HepG2 (cell line): Measurements from ENCODE around the gene ASXL1. TPM values are rescaled to one million over a fixed set of nuclear protein-coding genes. Genes with fewer than 3 reads are reported as not detected.

Source experiments
- ATF1 ChIP-seq: IDR thresholded peaks from 2 replicates; pipeline ENCODE4 v1.6.1; 2016; ENCODE audit warnings: mild to moderate bottlenecking, control low read depth
- EZH2 ChIP-seq: conservative IDR thresholded peaks from 2 replicates; pipeline ENCODE4 v1.6.1; 2012; ENCODE audit warnings: mild to moderate bottlenecking, low read depth, low read length, moderate library complexity
- KDM4B ChIP-seq: sonication (generic); formaldehyde crosslinking; IDR thresholded peaks from 2 replicates; pipeline ENCODE4 v1.4.0; 2020; ENCODE audit warnings: missing genetic modification reagents
- MIXL1 ChIP-seq: IDR thresholded peaks from 2 replicates; pipeline ENCODE4 v1.6.1; 2016
- ONECUT2 ChIP-seq: sonication (generic); formaldehyde crosslinking; IDR thresholded peaks from 2 replicates; pipeline ENCODE4 v1.4.0; 2020; ENCODE audit warnings: missing genetic modification reagents
- TGIF2 ChIP-seq: IDR thresholded peaks from 2 replicates; pipeline ENCODE4 v1.6.1; 2016; ENCODE audit warnings: control low read depth, missing compliant biosample characterization
- ZBTB20 ChIP-seq: sonication (generic); formaldehyde crosslinking; IDR thresholded peaks from 2 replicates; pipeline ENCODE4 v1.8.1; 2023; ENCODE audit warnings: missing genetic modification reagents, low read depth, mild to moderate bottlenecking, borderline replicate concordance
- ZBTB42 ChIP-seq: sonication (generic); formaldehyde crosslinking; IDR thresholded peaks from 2 replicates; pipeline ENCODE4 v1.5.0; 2020; ENCODE audit warnings: mild to moderate bottlenecking, missing genetic modification reagents
- ZNF138 ChIP-seq: sonication (generic); formaldehyde crosslinking; IDR thresholded peaks from 2 replicates; pipeline ENCODE4 v1.5.0; 2020; ENCODE audit warnings: mild to moderate bottlenecking, low read depth, missing genetic modification reagents
- ZNF205 ChIP-seq: IDR thresholded peaks from 2 replicates; pipeline ENCODE4 v1.6.1; 2018; ENCODE audit warnings: missing biosample characterization, missing genetic modification reagents
- ZNF333 ChIP-seq: sonication (generic); formaldehyde crosslinking; IDR thresholded peaks from 2 replicates; pipeline ENCODE4 v1.4.0; 2020; ENCODE audit warnings: mild to moderate bottlenecking, missing genetic modification reagents, borderline replicate concordance
- polyA plus RNA-seq, 8 experiments: library from polyadenylated mRNA; depleted of rRNA in 3 of 8; stranded (reverse) in 7 of 8; unstranded in 1 of 8; fragments of >200 nt; fragmentation: Illumina TruSeq in 4 of 8; extraction: Trizol in 4 of 8; gene quantifications; 2 replicates each; pipeline versions ENCODE4 v1.2.1 to v1.2.3, GENCODE V29; 2011 to 2016; ENCODE audit warnings: low read depth in 4 of 8, missing spikeins in 1 of 8, mixed read lengths in 1 of 8; ENCODE audit not compliant: insufficient read depth in 1 of 8
- total RNA-seq, 5 experiments: library from RNA; depleted of rRNA; stranded (reverse); fragments of >200 nt; fragmentation: Illumina TruSeq; extraction: Trizol; gene quantifications; 2 replicates each; pipeline ENCODE4 v1.2.3, GENCODE V29; 2016; ENCODE audit warnings: low read depth in 1 of 5
- TF ChIP-seq, protein P1 (sequence below): IDR thresholded peaks from 2 replicates; pipeline ENCODE4 v1.6.1; 2016; ENCODE audit warnings: missing genetic modification reagents, missing compliant biosample characterization
- TF ChIP-seq, protein P2 (sequence below): sonication (generic); formaldehyde crosslinking; conservative IDR thresholded peaks from 2 replicates; pipeline ENCODE4 v1.8.0; 2022; ENCODE audit warnings: mild to moderate bottlenecking, moderate library complexity, missing genetic modification reagents
- TF ChIP-seq, protein P3 (sequence below): sonication (generic); formaldehyde crosslinking; IDR thresholded peaks from 2 replicates; pipeline ENCODE4 v1.5.0; 2020; ENCODE audit warnings: mild to moderate bottlenecking, missing genetic modification reagents
- TF ChIP-seq, protein P4 (sequence below): sonication (generic); formaldehyde crosslinking; IDR thresholded peaks from 2 replicates; pipeline ENCODE4 v1.4.0; 2020; ENCODE audit warnings: low read depth, mild to moderate bottlenecking, missing genetic modification reagents
- TF ChIP-seq, protein P5 (sequence below): sonication (generic); formaldehyde crosslinking; IDR thresholded peaks from 2 replicates; pipeline ENCODE4 v1.4.0; 2020; ENCODE audit warnings: missing genetic modification reagents; ENCODE audit errors: not compliant biosample characterization
- TF ChIP-seq, protein P6 (sequence below): sonication (generic); formaldehyde crosslinking; IDR thresholded peaks from 2 replicates; pipeline ENCODE4 v1.5.0; 2020; ENCODE audit warnings: missing genetic modification reagents
- TF ChIP-seq, protein P7 (sequence below): sonication (generic); formaldehyde crosslinking; IDR thresholded peaks from 2 replicates; pipeline ENCODE4 v1.4.0; 2020; ENCODE audit warnings: mild to moderate bottlenecking, missing genetic modification reagents

ASXL1 gene
- total and polyA plus RNA-seq, 2 of the 13 experiments (the other 11 are each of a cell fraction or from before 2014, with no cell fraction given) = 62.1 to 74.8 TPM

DNA sequence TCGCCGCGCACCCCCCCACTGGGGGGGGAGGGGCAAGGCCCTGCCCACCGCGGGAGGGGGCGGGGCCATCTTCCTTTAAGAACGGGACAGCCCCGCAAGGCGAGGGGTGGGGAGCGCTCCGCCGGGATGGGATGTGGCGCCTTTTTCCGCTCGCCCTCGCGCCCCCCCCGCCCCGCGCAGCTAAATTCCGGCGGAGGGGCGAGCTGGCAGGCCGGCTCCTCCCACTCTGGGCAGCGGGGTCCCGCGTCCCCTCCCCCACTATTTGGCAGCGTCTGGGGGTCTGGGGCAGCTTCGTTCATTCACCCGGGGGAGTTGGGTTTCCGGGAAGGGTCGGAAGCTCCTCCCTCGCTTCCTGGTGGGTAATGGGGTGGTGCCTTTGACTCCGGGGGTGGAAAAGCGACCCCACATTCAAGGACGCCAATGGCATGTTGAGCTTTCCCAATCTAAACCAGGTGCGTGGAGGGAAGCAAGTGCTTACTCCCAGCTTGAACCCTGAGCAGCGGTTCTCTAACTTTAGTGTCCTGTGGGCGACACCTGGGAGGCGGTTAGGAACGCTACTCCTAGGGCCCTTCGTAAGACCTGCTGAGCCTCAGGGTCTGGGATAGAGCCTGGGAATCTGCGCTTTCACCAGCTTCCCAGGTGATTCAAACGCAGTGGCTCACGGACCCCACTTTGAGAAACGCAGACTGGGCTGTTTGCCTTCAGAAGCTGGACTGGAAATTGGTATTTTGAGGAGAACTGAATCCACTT lies 927 bp downstream of the ASXL1 start (continued):
- TF ChIP-seq, protein P1, sequence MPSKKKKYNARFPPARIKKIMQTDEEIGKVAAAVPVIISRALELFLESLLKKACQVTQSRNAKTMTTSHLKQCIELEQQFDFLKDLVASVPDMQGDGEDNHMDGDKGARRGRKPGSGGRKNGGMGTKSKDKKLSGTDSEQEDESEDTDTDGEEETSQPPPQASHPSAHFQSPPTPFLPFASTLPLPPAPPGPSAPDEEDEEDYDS (CRISPR knock-in tag) = peak; percentile 77
- 0 out of 2 replicates have a peak, but pooled peaks have one; percentile 56 for TF ChIP-seq KDM4B (CRISPR knock-in tag)
- TF ChIP-seq ATF1 (CRISPR knock-in tag) = no peak
- TF ChIP-seq ZNF138 (CRISPR knock-in tag) = peak; percentile 77; the same call in 1 of the 2 replicates
- TF ChIP-seq, protein P2, sequence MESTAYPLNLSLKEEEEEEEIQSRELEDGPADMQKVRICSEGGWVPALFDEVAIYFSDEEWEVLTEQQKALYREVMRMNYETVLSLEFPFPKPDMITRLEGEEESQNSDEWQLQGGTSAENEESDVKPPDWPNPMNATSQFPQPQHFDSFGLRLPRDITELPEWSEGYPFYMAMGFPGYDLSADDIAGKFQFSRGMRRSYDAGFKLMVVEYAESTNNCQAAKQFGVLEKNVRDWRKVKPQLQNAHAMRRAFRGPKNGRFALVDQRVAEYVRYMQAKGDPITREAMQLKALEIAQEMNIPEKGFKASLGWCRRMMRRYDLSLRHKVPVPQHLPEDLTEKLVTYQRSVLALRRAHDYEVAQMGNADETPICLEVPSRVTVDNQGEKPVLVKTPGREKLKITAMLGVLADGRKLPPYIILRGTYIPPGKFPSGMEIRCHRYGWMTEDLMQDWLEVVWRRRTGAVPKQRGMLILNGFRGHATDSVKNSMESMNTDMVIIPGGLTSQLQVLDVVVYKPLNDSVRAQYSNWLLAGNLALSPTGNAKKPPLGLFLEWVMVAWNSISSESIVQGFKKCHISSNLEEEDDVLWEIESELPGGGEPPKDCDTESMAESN = no peak
- no peak; the same call in none of the 2 replicates for TF ChIP-seq TGIF2
- TF ChIP-seq, protein P3, sequence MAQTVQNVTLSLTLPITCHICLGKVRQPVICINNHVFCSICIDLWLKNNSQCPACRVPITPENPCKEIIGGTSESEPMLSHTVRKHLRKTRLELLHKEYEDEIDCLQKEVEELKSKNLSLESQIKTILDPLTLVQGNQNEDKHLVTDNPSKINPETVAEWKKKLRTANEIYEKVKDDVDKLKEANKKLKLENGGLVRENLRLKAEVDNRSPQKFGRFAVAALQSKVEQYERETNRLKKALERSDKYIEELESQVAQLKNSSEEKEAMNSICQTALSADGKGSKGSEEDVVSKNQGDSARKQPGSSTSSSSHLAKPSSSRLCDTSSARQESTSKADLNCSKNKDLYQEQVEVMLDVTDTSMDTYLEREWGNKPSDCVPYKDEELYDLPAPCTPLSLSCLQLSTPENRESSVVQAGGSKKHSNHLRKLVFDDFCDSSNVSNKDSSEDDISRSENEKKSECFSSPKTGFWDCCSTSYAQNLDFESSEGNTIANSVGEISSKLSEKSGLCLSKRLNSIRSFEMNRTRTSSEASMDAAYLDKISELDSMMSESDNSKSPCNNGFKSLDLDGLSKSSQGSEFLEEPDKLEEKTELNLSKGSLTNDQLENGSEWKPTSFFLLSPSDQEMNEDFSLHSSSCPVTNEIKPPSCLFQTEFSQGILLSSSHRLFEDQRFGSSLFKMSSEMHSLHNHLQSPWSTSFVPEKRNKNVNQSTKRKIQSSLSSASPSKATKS (CRISPR knock-in tag) = no peak
- TF ChIP-seq, protein P4, sequence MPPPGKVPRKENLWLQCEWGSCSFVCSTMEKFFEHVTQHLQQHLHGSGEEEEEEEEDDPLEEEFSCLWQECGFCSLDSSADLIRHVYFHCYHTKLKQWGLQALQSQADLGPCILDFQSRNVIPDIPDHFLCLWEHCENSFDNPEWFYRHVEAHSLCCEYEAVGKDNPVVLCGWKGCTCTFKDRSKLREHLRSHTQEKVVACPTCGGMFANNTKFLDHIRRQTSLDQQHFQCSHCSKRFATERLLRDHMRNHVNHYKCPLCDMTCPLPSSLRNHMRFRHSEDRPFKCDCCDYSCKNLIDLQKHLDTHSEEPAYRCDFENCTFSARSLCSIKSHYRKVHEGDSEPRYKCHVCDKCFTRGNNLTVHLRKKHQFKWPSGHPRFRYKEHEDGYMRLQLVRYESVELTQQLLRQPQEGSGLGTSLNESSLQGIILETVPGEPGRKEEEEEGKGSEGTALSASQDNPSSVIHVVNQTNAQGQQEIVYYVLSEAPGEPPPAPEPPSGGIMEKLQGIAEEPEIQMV (CRISPR knock-in tag) = no peak
- TF ChIP-seq ZNF205 (CRISPR knock-in tag) = peak; percentile 82
- TF ChIP-seq, protein P5, sequence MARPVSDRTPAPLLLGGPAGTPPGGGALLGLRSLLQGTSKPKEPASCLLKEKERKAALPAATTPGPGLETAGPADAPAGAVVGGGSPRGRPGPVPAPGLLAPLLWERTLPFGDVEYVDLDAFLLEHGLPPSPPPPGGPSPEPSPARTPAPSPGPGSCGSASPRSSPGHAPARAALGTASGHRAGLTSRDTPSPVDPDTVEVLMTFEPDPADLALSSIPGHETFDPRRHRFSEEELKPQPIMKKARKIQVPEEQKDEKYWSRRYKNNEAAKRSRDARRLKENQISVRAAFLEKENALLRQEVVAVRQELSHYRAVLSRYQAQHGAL (CRISPR knock-in tag) = peak; percentile 76
- no peak for TF ChIP-seq ZNF333 (CRISPR knock-in tag)
- 0 out of 2 replicates have a peak, but pooled peaks have one; percentile 52 for TF ChIP-seq ZBTB20 (CRISPR knock-in tag)
- no peak for TF ChIP-seq EZH2
- no peak for TF ChIP-seq MIXL1 (CRISPR knock-in tag)
- TF ChIP-seq, protein P6, sequence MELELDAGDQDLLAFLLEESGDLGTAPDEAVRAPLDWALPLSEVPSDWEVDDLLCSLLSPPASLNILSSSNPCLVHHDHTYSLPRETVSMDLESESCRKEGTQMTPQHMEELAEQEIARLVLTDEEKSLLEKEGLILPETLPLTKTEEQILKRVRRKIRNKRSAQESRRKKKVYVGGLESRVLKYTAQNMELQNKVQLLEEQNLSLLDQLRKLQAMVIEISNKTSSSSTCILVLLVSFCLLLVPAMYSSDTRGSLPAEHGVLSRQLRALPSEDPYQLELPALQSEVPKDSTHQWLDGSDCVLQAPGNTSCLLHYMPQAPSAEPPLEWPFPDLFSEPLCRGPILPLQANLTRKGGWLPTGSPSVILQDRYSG (CRISPR knock-in tag) = peak; percentile 50; the same call in 1 of the 2 replicates
- no peak; the same call in none of the 2 replicates for TF ChIP-seq ONECUT2 (CRISPR knock-in tag)
- TF ChIP-seq ZBTB42 = 0 out of 2 replicates have a peak, but pooled peaks have one; percentile 70
- TF ChIP-seq, protein P7, sequence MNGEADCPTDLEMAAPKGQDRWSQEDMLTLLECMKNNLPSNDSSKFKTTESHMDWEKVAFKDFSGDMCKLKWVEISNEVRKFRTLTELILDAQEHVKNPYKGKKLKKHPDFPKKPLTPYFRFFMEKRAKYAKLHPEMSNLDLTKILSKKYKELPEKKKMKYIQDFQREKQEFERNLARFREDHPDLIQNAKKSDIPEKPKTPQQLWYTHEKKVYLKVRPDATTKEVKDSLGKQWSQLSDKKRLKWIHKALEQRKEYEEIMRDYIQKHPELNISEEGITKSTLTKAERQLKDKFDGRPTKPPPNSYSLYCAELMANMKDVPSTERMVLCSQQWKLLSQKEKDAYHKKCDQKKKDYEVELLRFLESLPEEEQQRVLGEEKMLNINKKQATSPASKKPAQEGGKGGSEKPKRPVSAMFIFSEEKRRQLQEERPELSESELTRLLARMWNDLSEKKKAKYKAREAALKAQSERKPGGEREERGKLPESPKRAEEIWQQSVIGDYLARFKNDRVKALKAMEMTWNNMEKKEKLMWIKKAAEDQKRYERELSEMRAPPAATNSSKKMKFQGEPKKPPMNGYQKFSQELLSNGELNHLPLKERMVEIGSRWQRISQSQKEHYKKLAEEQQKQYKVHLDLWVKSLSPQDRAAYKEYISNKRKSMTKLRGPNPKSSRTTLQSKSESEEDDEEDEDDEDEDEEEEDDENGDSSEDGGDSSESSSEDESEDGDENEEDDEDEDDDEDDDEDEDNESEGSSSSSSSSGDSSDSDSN (CRISPR knock-in tag) = peak; percentile 66
